CD4-positive, CD25-positive, alpha-beta regulatory T cell (primary cell): Measurements from ENCODE around the gene ITGB6. TPM values are rescaled to one million over a fixed set of nuclear protein-coding genes. Genes with fewer than 3 reads are reported as not detected.

ENCODE experiments used
- ATAC-seq, 2 donors: fragments of 150-1000 bp; cut with Tn5 transposase; one replicate each; pipeline ENCODE4 v1.10.0; 2021; ENCODE audit warnings: low read depth in 2 of 2, moderate number of reproducible peaks in 2 of 2, moderate library complexity in 1 of 2
- DNase-seq, 3 donors: peaks; one replicate each; pipeline versions ENCODE4 v3.0.0 to v3.0.0-alpha.2; 2012 to 2022; ENCODE audit warnings: mixed read lengths in 1 of 3
- H3K27ac ChIP-seq: one replicate; pipeline ENCODE4 v1.7.0; 2013; ENCODE audit warnings: mild to moderate bottlenecking, low read length; ENCODE audit not compliant: insufficient read depth, poor library complexity, severe bottlenecking
- H3K27me3 ChIP-seq: one replicate; pipeline ENCODE4 v1.7.0; 2013; ENCODE audit warnings: low read length; ENCODE audit not compliant: control insufficient read depth, insufficient read depth
- H3K36me3 ChIP-seq: one replicate; pipeline ENCODE4 v1.7.0; 2013; ENCODE audit warnings: mild to moderate bottlenecking, low read length, moderate library complexity; ENCODE audit not compliant: control insufficient read depth, insufficient read depth
- H3K4me1 ChIP-seq: 2 replicates; pipeline ENCODE4 v1.7.0; 2013; ENCODE audit warnings: mild to moderate bottlenecking, low read length; ENCODE audit not compliant: insufficient read depth, control insufficient read depth, poor library complexity, severe bottlenecking
- H3K4me3 ChIP-seq: one replicate; pipeline ENCODE4 v1.7.0; 2013; ENCODE audit warnings: low read depth, mild to moderate bottlenecking, low read length, moderate library complexity
- H3K9me3 ChIP-seq, 2 experiments: 1 replicate in 1 of 2; 2 replicates in 1 of 2; pipeline ENCODE4 v1.7.0; 2013; ENCODE audit warnings: low read length in 2 of 2, mild to moderate bottlenecking in 1 of 2, moderate library complexity in 1 of 2; ENCODE audit not compliant: control insufficient read depth in 2 of 2
- H3K27ac Mint-ChIP-seq, 3 donors: one replicate each; pipeline ENCODE4 v1.8.0; 2020 to 2022; ENCODE audit warnings: mild to moderate bottlenecking in 3 of 3, mixed read lengths in 3 of 3, moderate library complexity in 2 of 3
- H3K27me3 Mint-ChIP-seq: one replicate; pipeline ENCODE4 v1.8.0; 2022; ENCODE audit warnings: mild to moderate bottlenecking, mixed read lengths
- H3K36me3 Mint-ChIP-seq: one replicate; pipeline ENCODE4 v1.8.0; 2020; ENCODE audit warnings: mixed read lengths
- H3K4me1 Mint-ChIP-seq, 4 donors: one replicate each; pipeline ENCODE4 v1.8.0; 2020 to 2022; ENCODE audit warnings: mixed read lengths in 4 of 4, mild to moderate bottlenecking in 1 of 4
- H3K4me3 Mint-ChIP-seq, 4 donors: one replicate each; pipeline ENCODE4 v1.8.0; 2020 to 2022; ENCODE audit warnings: mild to moderate bottlenecking in 4 of 4, mixed read lengths in 4 of 4, moderate library complexity in 3 of 4
- H3K9me3 Mint-ChIP-seq, 7 donors: one replicate each; pipeline ENCODE4 v1.8.0; 2020 to 2022; ENCODE audit warnings: mixed read lengths in 7 of 7, mild to moderate bottlenecking in 3 of 7, moderate library complexity in 2 of 7
- polyA plus RNA-seq, 4 donors: library from polyadenylated mRNA; unstranded; fragments of 300-500 nt; fragmentation: Illumina TruSeq; gene quantifications; one replicate each; pipeline ENCODE4 v1.2.3, GENCODE V29; 2021
- total RNA-seq: library from RNA; stranded (reverse); gene quantifications from one replicate; pipeline ENCODE4 v1.2.3, GENCODE V29; 2022

The ITGB6 gene
- total and polyA plus RNA-seq, 5 donors from 2014 or later: not detected

GRCh38 chr2:160239436-160239835 lies 39.4 kb upstream of the ITGB6 start:
- H3K9me3 ChIP-seq: no peaks in the 10 kb centered on the region

GRCh38 chr2:160238392-160238791 lies 38.3 kb upstream of the ITGB6 start:
- Mint-ChIP-seq H3K36me3 (no peaks in the 10 kb centered on the region), H3K27ac (no peak overlapping the region), H3K4me3 (no peak overlapping the region), H3K27me3 (peaks cover 2% of the 10 kb centered on the region), H3K9me3 (peaks cover 0 to 1% (median 0%) of the 10 kb centered on the region in 7 donors), H3K4me1 (no peaks in the 10 kb centered on the region)
- Histone ChIP-seq H3K27ac (no peak overlapping the region), H3K4me1 (no peaks in the 10 kb centered on the region), H3K27me3 (no peaks in the 10 kb centered on the region), H3K9me3 (no peaks in the 10 kb centered on the region), H3K4me3 (no peak overlapping the region), H3K36me3 (no peaks in the 10 kb centered on the region)
- no peak for DNase-seq
- ATAC-seq: no peak

More at GRCh38 chr2:160239436-160239835, 39.4 kb upstream of the ITGB6 start:
- Histone ChIP-seq H3K4me3 (no peak overlapping the region), H3K27ac (no peak overlapping the region), H3K27me3 (no peaks in the 10 kb centered on the region), H3K36me3 (no peaks in the 10 kb centered on the region), H3K4me1 (no peaks in the 10 kb centered on the region)
- no peaks in the 10 kb centered on the region for H3K4me1 Mint-ChIP-seq
- H3K4me3 Mint-ChIP-seq: no peak overlapping the region
- no peak for DNase-seq
- ATAC-seq: no peak
- H3K9me3 Mint-ChIP-seq: peaks cover 0 to 1% (median 0%) of the 10 kb centered on the region in 7 donors
- H3K27me3 Mint-ChIP-seq: no peaks in the 10 kb centered on the region
- no peaks in the 10 kb centered on the region for H3K36me3 Mint-ChIP-seq
- no peak overlapping the region for H3K27ac Mint-ChIP-seq

- H3K27me3 ChIP-seq: no peaks in the 10 kb centered on the region
- H3K4me3 ChIP-seq: no peak overlapping the region
- no peaks in the 10 kb centered on the region for H3K36me3 ChIP-seq
- H3K4me1 Mint-ChIP-seq: peaks cover 0 to 2% (median 0%) of the 10 kb centered on the region in 4 donors
- ATAC-seq (no peak), DNase-seq (no peak)
- H3K27ac Mint-ChIP-seq: no peak overlapping the region
- H3K4me1 ChIP-seq: no peaks in the 10 kb centered on the region
- peaks cover 5% of the 10 kb centered on the region for H3K27me3 Mint-ChIP-seq
- H3K4me3 Mint-ChIP-seq: no peak overlapping the region
- H3K27ac ChIP-seq: no peak overlapping the region
- no peaks in the 10 kb centered on the region for H3K36me3 Mint-ChIP-seq
- no peaks in the 10 kb centered on the region for H3K9me3 ChIP-seq
- peaks cover 0 to 1% (median 0%) of the 10 kb centered on the region in 7 donors for H3K9me3 Mint-ChIP-seq
Observed at GRCh38 chr2:160232905-160233475, 32.9 kb upstream of the ITGB6 start.

GRCh38 chr2:160229591-160229990 lies 29.5 kb upstream of the ITGB6 start:
- H3K36me3 ChIP-seq: no peaks in the 10 kb centered on the region
- H3K27ac Mint-ChIP-seq: peak overlapping the region in 1 of 3 donors; percentile 34
- no peaks in the 10 kb centered on the region for H3K36me3 Mint-ChIP-seq
- H3K4me1 Mint-ChIP-seq: peaks cover 0 to 13% (median 3%) of the 10 kb centered on the region in 4 donors
- no peaks in the 10 kb centered on the region for H3K27me3 ChIP-seq
- H3K27me3 Mint-ChIP-seq: peaks cover 5% of the 10 kb centered on the region
- peaks cover 2% of the 10 kb centered on the region for H3K4me1 ChIP-seq
- no peak overlapping the region for H3K4me3 Mint-ChIP-seq
- no peak overlapping the region for H3K4me3 ChIP-seq
- ATAC-seq: no peak
- DNase-seq: no peak
- H3K9me3 Mint-ChIP-seq: peaks cover 0 to 1% (median 0%) of the 10 kb centered on the region in 7 donors
- no peak overlapping the region for H3K27ac ChIP-seq
- H3K9me3 ChIP-seq: no peaks in the 10 kb centered on the region

GRCh38 chr2:160228141-160228917 lies 28.3 kb upstream of the ITGB6 start:
- Histone ChIP-seq H3K27ac (no peak overlapping the region), H3K4me3 (no peak overlapping the region), H3K36me3 (no peaks in the 10 kb centered on the region), H3K27me3 (no peaks in the 10 kb centered on the region), H3K4me1 (peaks cover 15% of the 10 kb centered on the region), H3K9me3 (no peaks in the 10 kb centered on the region)
- DNase-seq (no peak), ATAC-seq (no peak)
- Mint-ChIP-seq H3K4me1 (peaks cover 8 to 23% (median 11%) of the 10 kb centered on the region in 4 donors), H3K4me3 (no peak overlapping the region), H3K27me3 (peaks cover 2% of the 10 kb centered on the region), H3K27ac (no peak overlapping the region), H3K9me3 (peaks cover 0 to 1% (median 0%) of the 10 kb centered on the region in 7 donors), H3K36me3 (no peaks in the 10 kb centered on the region)

GRCh38 chr2:160227293-160227915 lies 27.3 kb upstream of the ITGB6 start:
- Histone ChIP-seq H3K9me3 (no peaks in the 10 kb centered on the region), H3K27ac (no peak overlapping the region), H3K4me1 (peaks cover 15% of the 10 kb centered on the region), H3K36me3 (no peaks in the 10 kb centered on the region), H3K27me3 (no peaks in the 10 kb centered on the region), H3K4me3 (no peak overlapping the region)
- no peaks in the 10 kb centered on the region for H3K36me3 Mint-ChIP-seq
- ATAC-seq: no peak
- H3K4me3 Mint-ChIP-seq: no peak overlapping the region
- H3K27me3 Mint-ChIP-seq: no peaks in the 10 kb centered on the region
- peaks cover 0 to 1% (median 0%) of the 10 kb centered on the region in 7 donors for H3K9me3 Mint-ChIP-seq
- H3K27ac Mint-ChIP-seq: peak overlapping the region in 1 of 3 donors; percentile 33
- DNase-seq: peak in 1 of 3 donors; percentile 22
- peaks cover 7 to 29% (median 13%) of the 10 kb centered on the region in 4 donors for H3K4me1 Mint-ChIP-seq

GRCh38 chr2:160226367-160226766 lies 26.3 kb upstream of the ITGB6 start:
- peaks cover 15% of the 10 kb centered on the region for H3K4me1 ChIP-seq
- H3K36me3 ChIP-seq: no peaks in the 10 kb centered on the region
- DNase-seq (no peak), ATAC-seq (no peak)
- no peaks in the 10 kb centered on the region for H3K9me3 ChIP-seq
- H3K4me3 ChIP-seq: no peak overlapping the region
- Mint-ChIP-seq H3K4me1 (peaks cover 7 to 30% (median 13%) of the 10 kb centered on the region in 4 donors), H3K4me3 (no peak overlapping the region), H3K27me3 (no peaks in the 10 kb centered on the region), H3K27ac (peak overlapping the region in 1 of 3 donors; percentile 12), H3K9me3 (peaks cover 0 to under 1% (median 0%) of the 10 kb centered on the region in 7 donors), H3K36me3 (no peaks in the 10 kb centered on the region)
- H3K27me3 ChIP-seq: no peaks in the 10 kb centered on the region
- no peak overlapping the region for H3K27ac ChIP-seq
